Sigmoid colon (tissue), 7 donors: Measurements from ENCODE around the gene CTNND2. TPM values are rescaled to one million over a fixed set of nuclear protein-coding genes. Genes with fewer than 3 reads are reported as not detected.

Source experiments
- DNase-seq: peaks from one replicate; pipeline ENCODE4 v3.0.0-alpha.2; 2019
- H3K27ac ChIP-seq, 4 donors: fragments of 200-600 bp; sonication (generic); one replicate each; pipeline ENCODE4 v1.5.1; 2016 to 2019; ENCODE audit warnings: mild to moderate bottlenecking in 1 of 4
- H3K27me3 ChIP-seq, 3 donors: fragments of 200-600 bp; sonication (generic); one replicate each; pipeline ENCODE4 v1.5.1; 2019; ENCODE audit warnings: mild to moderate bottlenecking in 1 of 3
- H3K36me3 ChIP-seq, 4 donors: fragments of 200-600 bp; sonication (generic); one replicate each; pipeline ENCODE4 v1.5.1; 2016 to 2019
- H3K4me1 ChIP-seq, 4 donors: fragments of 200-600 bp; sonication (generic); one replicate each; pipeline ENCODE4 v1.5.1; 2017 to 2019
- H3K4me3 ChIP-seq, 4 donors: fragments of 200-600 bp; sonication (generic); one replicate each; pipeline ENCODE4 v1.5.1; 2017 to 2019; ENCODE audit warnings: mild to moderate bottlenecking in 2 of 4, moderate library complexity in 1 of 4
- H3K9me3 ChIP-seq, 4 donors: fragments of 200-600 bp in 3 of 4; sonication (generic) in 3 of 4; one replicate each; pipeline versions ENCODE4 v1.5.1 to v1.6.1; 2013 to 2019
- CTCF ChIP-seq, 4 experiments: fragments of 450-650 bp in 3 of 4; fragments of 200-600 bp in 1 of 4; IDR thresholded peaks; one replicate each; pipeline ENCODE4 v1.5.1; 2016 to 2019; ENCODE audit warnings: antibody characterized with exemption in 4 of 4, mild to moderate bottlenecking in 3 of 4, moderate library complexity in 2 of 4
- EP300 ChIP-seq, 4 donors: sonication (generic); formaldehyde crosslinking; IDR thresholded peaks; one replicate each; pipeline ENCODE4 v1.6.1; 2017; ENCODE audit warnings: antibody characterized with exemption in 4 of 4
- POLR2A ChIP-seq, 2 donors: fragments of 450-650 bp; IDR thresholded peaks; one replicate each; pipeline ENCODE4 v1.6.1; 2016; ENCODE audit warnings: antibody characterized with exemption in 2 of 2, mild to moderate bottlenecking in 2 of 2, moderate library complexity in 2 of 2
- POLR2AphosphoS5 ChIP-seq, 4 donors: sonication (generic); formaldehyde crosslinking; IDR thresholded peaks; one replicate each; pipeline ENCODE4 v1.6.1; 2017; ENCODE audit warnings: antibody characterized with exemption in 4 of 4
- WGBS, 2 donors: extraction: QIAGEN DNeasy Blood & Tissue Kit; methylation state at CpG; one replicate each; pipeline ENCODE4 v1.1.7; 2013; 5-methylcytosine and 5-hydroxymethylcytosine counted together
- intact Hi-C: fragments of 100-400 bp; cut with DNase I; formaldehyde crosslinking; loops from one replicate; pipeline ENCODE4 v1.15.1; 2023
- polyA plus RNA-seq, 3 donors: library from polyadenylated mRNA; stranded (reverse); fragments of 200-250 nt; gene quantifications; one replicate each; pipeline ENCODE4 v1.2.3, GENCODE V29; 2013
- total RNA-seq, 4 donors: library from RNA; depleted of rRNA; stranded (reverse); fragments of >200 nt; gene quantifications; one replicate each; pipeline ENCODE4 v1.1.0, GENCODE V29; 2016
- donor health status: healthy with polysubstance abuse.
- donor health status: Bipolar disorder and iron deficiency.
- donor health status: healthy.

The CTNND2 gene
- total and polyA plus RNA-seq, 7 donors, result 0.36 to 2.5 (median 0.84) TPM; not detected in 1

GRCh38 chr5:11076945-11077613 is 827.2 kb downstream of the CTNND2 start:
- 67 to 79% methylated on average over 4 of the region's 4 CpGs for WGBS, 2 donors
- Histone ChIP-seq H3K27ac (no peak overlapping the region), H3K27me3 (no peaks in the 10 kb centered on the region), H3K4me1 (no peaks in the 10 kb centered on the region), H3K36me3 (no peaks in the 10 kb centered on the region), H3K4me3 (no peak overlapping the region), H3K9me3 (no peaks in the 10 kb centered on the region)
- intact Hi-C loops, result no loop called here
- no peak for DNase-seq
- TF ChIP-seq POLR2AphosphoS5 (IDR thresholded peaks at IDR 0.05) (no peak), POLR2A (IDR thresholded peaks at IDR 0.05) (no peak), CTCF (IDR thresholded peaks at IDR 0.05) (no peak), EP300 (IDR thresholded peaks at IDR 0.05) (no peak)

GRCh38 chr5:11075035-11075805 is 829.0 kb downstream of the CTNND2 start:
- intact Hi-C loops, result no loop called here
- H3K4me1 ChIP-seq, result no peaks in the 10 kb centered on the region
- DNase-seq, result no peak
- TF ChIP-seq EP300 (IDR thresholded peaks at IDR 0.05) (no peak), POLR2A (IDR thresholded peaks at IDR 0.05) (no peak), CTCF (IDR thresholded peaks at IDR 0.05) (no peak), POLR2AphosphoS5 (IDR thresholded peaks at IDR 0.05) (no peak)
- H3K36me3 ChIP-seq, result no peaks in the 10 kb centered on the region
- no peaks in the 10 kb centered on the region for H3K27me3 ChIP-seq
- no peaks in the 10 kb centered on the region for H3K9me3 ChIP-seq
- 71 to 79% methylated on average over 12 of the region's 12 CpGs for WGBS, 2 donors
- no peak overlapping the region for H3K27ac ChIP-seq
- H3K4me3 ChIP-seq, result no peak overlapping the region

GRCh38 chr5:11072568-11072967 is 831.7 kb downstream of the CTNND2 start:
- TF ChIP-seq POLR2AphosphoS5 (IDR thresholded peaks at IDR 0.05) (no peak), CTCF (IDR thresholded peaks at IDR 0.05) (no peak), EP300 (IDR thresholded peaks at IDR 0.05) (no peak), POLR2A (IDR thresholded peaks at IDR 0.05) (no peak)
- H3K4me3 ChIP-seq, result no peak overlapping the region
- H3K9me3 ChIP-seq, result peaks cover 0 to 2% (median 0%) of the 10 kb centered on the region in 4 donors
- H3K27ac ChIP-seq, result no peak overlapping the region
- no peaks in the 10 kb centered on the region for H3K27me3 ChIP-seq
- intact Hi-C loops, result no loop called here
- no peaks in the 10 kb centered on the region for H3K4me1 ChIP-seq
- H3K36me3 ChIP-seq, result no peaks in the 10 kb centered on the region
- 76 to 81% methylated on average over 5 of the region's 5 CpGs for WGBS, 2 donors
- DNase-seq, result no peak

- Histone ChIP-seq H3K36me3 (no peaks in the 10 kb centered on the region), H3K4me1 (no peaks in the 10 kb centered on the region), H3K27ac (no peak overlapping the region), H3K4me3 (no peak overlapping the region), H3K27me3 (no peaks in the 10 kb centered on the region), H3K9me3 (peaks cover 0 to 2% (median 0%) of the 10 kb centered on the region in 4 donors)
- TF ChIP-seq EP300 (IDR thresholded peaks at IDR 0.05) (no peak), POLR2AphosphoS5 (IDR thresholded peaks at IDR 0.05) (no peak), POLR2A (IDR thresholded peaks at IDR 0.05) (no peak), CTCF (IDR thresholded peaks at IDR 0.05) (no peak)
- intact Hi-C loops, result no loop called here
- no peak for DNase-seq
- 40 to 64% methylated on average over 1 of the region's 1 CpG for WGBS, 2 donors
Observed at GRCh38 chr5:11072076-11072475, 832.2 kb downstream of the CTNND2 start.
